ENCODE data around the gene P2RX4.
"Not testable (repeated sequence)": the region's sequence is repeated elsewhere in the genome, so short reads cannot be mapped to it uniquely, and the experiment has no call there.

The P2RX4 gene

GRCh38 chr12:121245951-121246350 is 36.0 kb downstream of the P2RX4 start:
- no peak for DNase-seq

GRCh38 chr12:121246893-121247557 is 37.1 kb downstream of the P2RX4 start:
- no peak for DNase-seq

DNA sequence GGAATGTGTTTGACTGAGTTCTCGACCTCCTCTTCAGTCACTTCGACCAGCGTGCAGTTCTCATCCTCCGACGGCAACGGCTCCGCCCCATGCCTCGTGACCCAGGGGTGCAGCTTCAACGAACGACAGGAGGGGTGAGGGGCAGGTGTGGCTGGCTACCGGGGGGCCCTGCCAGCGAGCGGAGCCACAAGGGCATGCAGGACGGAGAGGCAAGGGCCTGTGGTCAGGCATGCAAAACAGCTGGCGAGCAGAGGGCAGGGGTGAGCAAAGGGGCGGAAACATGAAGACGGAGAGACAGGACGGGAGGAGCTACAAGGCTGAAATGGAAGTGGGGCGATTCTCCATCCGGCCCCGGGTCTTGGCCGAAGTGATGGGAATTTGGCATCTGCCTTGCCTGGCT is 38.7 kb downstream of the P2RX4 start:
- DNase-seq: no peak

- no peak for DNase-seq
These were observed 40.4 kb downstream of the P2RX4 start for GRCh38 chr12:121250359-121250758.

- no peak for DNase-seq
These were observed 41.9 kb downstream of the P2RX4 start for GRCh38 chr12:121251838-121252237.

DNA sequence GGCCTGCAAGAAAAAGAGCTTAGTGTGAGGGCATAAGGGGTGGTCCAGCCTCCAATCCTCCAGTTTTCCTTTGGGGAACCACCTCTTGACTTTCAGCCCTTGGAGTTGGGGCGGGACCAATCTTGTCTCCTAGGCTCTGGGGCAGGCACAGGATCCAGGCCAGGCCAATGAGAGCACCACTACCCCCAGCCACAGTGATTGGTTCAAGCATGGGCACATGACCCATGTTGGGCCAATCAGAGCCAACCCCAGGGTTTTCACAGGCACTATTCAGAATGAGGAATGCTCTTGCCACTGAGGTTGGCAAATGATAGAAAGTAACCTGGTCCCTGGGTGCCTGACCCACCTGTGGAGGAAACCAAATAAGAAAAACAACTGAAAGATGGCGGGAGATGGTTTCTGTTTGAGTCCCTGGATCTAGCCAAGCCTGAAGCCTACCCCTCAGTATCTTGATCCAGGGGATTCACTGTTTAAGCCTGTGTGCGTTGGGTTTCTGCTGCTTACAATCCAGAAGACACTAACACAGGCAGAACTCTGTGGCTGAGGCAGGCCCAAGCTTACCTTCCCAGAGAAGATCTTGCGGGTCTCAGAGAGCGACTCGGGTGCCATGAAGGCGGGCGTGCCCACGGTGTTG is 42.9 kb downstream of the P2RX4 start:
- DNase-seq: no peak

DNA sequence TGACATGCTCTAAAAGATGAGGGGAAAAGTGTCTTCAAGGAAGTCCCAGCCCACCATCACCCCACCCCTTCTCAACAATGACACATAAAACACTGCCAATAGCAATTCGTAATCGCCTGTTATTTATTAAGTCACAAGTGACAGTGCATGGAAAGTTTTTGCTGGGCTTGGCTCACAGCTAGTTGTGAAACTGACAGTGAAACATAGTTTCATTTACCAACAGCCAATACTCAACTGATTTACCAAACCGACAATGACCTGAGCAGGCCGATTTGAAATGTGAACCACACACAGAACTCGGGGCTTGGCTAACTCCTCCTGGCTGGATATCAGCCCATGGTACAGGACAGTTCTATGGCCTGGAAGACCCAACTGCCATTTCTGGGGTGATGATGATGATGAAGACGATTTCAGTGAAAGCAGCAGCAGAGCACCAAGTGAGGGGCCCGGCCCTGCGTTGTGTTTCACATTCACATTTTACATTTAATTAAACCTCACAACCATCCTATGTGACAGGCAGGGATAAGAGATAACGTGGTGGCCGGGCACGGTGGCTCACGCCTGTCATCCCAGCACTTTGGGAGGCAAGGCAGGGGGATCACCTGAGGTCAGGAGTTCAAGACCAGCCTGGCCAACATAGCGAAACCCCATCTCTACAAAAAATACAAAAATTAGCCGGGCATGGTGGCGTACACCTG is 43.9 kb downstream of the P2RX4 start:
- DNase-seq: no peak

DNA sequence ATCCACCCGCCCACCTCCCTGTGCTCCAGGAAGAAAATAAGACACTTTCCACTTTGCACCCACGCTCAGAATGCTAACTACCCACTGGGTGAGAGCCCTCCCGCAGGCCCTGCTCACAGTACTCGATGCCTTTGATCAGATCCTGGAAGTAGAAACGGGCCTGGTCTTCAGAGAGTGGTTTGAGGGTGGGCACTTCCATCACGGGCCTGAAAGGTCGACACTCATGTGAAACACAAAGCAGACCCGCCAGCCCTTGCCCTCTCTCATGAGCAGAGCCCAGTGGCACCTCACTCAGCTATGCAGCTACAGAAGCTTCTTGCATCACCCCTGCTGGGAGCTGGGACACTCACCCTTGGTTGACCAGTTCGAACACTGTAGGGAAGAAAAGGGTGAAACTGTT is 45.5 kb downstream of the P2RX4 start:
- no peak for DNase-seq

GRCh38 chr12:121257704-121258449 is 47.9 kb downstream of the P2RX4 start:
- not testable (repeated sequence) for DNase-seq

DNA sequence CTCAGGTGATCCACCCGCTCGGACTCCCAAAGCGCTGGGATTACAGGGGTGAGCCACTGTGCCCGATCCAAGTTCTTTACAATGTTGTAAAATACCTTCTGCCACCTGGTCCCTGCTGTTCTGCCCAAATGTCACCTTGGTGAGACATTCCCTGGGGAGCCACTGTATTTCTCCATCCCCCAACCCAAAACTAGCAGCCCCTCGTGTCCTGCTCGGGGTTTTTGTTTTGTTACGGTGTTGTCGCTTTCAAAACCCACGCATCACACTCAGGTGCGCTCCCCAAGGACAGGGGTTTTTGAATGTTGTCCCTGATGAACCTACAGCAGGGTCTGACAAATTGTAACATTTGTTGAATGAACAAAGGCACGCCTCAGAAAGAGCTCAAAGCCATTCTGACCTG is 49.1 kb downstream of the P2RX4 start:
- no peak for DNase-seq

DNA sequence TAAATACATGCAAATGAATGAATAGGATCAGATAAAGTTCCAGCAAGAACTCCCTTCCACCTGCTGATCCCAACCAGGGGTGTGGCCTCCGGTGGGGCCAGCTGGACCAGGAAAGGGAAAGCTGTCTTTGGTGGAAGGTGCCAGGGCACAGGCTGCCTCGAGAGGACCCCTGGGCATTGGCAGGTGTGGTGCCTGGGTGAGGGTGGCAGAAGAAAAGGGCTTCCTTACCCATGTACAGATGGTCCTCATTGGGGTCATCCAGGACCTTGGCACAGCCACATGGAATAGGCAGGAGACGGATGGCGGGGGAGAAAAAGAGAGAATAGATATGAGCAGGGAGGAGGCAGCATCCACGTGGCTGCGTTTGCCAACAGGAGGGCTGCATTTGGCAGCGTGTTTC is 50.2 kb downstream of the P2RX4 start:
- DNase-seq: no peak

- DNase-seq: no peak
These were observed 51.5 kb downstream of the P2RX4 start for GRCh38 chr12:121261398-121261797.

DNA sequence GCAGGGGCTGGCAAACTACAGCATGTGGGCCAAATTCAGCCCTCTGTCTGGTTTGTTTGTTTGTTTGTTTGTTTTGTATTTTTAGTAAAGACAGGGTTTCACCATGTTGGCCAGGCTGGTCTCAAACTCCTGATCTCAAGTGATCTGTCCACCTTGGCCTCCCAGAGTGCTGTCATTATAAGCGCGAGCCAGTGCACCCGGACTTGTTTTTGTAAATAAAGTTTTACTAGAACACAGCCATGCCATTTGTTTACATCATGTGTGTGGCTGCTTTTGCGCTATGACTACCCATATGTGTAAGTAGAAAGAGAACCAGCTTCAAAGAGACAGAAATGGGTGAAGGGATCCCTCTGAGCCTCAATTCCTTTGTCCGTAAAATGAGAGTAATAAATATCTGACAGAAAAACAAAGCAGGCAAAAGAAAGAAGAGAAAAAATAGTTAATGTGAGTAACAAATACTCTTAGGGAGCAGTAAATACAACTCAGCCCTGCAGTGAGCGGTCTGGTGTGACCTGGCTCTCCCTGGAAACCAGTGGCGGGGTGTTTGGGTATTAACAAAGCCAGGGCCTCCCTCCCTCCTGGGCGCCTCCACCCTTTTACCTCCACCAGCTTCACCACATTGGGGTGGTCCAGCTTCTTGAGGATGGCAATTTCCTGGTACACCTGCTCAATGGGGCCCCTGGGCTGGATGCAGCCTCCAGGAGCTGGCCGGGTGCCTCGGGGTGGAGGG is 53.4 kb downstream of the P2RX4 start:
- DNase-seq: no peak

DNA sequence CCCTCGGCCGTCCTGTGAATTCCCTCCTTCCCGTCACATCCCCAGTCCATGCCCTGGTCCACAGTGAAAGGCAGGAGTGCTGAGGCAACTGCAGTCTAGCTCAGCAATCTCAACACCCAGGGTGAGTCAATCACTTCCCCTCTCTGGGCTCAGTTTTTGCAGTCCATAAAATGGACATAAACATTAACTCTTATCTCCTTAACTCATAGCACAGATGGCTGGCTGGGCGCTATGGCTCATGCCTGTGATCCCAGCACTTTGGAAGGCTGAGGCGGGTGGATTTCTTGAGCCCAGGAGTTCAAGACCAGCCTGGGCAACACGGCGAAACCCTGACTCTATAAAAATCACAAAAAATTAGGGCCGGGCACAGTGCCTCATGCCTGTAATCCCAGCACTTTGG is 54.2 kb downstream of the P2RX4 start:
- no peak for DNase-seq

- no peak for DNase-seq
These were observed 55.1 kb downstream of the P2RX4 start for GRCh38 chr12:121264951-121265515.

DNA sequence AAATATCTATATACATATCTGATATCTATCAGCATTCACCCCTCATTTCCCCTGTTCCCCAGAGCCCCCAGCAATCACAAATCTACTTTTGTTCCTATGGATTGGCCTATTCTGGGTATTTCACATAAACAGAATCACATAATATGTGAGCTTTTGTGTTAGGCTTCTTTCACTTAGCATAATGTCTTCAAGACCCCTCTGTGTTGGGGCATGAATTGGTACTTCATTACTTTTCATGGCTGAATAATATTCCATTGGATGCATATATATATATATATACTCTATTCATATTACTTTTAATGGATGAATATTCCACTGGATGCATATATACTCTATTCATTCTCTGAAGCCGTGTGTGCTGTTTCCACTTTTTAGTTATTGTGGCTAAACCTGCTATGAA is 57.9 kb downstream of the P2RX4 start:
- DNase-seq: no peak

- no peak for DNase-seq
These were observed 63.5 kb downstream of the P2RX4 start for GRCh38 chr12:121273364-121273896.

- DNase-seq: no peak
These were observed 64.3 kb downstream of the P2RX4 start for GRCh38 chr12:121274036-121274763.

DNA sequence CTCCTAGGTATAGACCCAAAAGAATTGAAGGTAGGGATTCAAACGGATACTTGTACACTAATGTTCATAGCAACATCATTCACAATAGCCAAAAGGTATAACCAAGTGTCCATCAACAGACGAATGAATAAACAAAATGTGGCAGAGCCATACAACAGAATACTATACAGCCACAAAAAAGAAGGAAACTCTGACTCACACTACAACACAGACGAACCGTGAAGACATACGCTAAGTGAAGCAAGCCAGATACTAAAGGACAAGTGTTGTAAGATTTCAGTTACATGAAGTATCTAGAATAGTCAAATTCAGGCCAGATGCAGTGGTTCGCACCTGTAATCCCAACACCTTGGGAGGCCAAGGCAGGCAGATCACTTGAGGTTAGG is 67.4 kb downstream of the P2RX4 start:
- DNase-seq: no peak

DNA sequence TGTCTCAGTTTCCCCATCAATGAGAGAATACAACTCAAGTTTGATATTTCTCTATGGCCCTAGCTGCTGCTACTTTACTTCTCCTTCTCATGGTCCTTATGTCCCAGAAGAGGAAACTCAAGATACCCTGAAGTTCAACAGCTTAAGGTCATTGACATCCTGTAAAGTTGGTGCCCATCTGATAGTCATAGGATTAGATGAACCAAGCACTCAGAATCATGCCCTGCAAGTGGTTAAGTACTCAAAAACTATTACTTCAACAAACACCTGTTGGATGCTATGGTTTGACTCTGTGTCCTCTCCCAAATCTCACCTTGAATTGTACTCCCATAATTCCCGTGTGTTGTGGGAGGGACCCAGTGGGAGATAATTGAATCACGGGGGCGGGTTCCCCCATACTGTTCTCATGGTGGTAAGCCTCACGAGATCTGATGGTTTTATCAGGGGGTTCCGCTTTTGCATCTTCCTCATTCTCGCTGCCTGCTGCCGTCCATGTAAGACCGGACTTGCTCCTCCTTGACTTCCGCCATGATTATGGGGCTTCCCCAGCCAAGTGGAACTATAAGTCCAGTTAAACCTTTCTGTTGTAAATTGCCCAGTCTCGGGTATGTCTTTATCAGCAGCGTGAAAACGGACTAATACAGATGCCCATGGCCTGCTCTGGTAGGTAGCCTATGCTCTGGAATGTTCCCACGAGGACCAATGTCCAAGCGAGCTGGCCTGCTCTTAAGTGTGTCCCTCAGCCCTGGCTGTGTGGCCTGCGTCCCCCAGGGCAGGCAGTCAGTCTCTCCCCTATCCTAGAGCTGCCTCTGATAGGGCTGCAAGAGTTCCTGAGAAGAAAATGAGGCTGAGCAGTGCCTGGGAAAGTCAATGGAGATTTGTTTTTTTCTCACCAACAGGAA is 68.5 kb downstream of the P2RX4 start:
- DNase-seq: no peak

- DNase-seq: no peak
These were observed 69.1 kb downstream of the P2RX4 start for GRCh38 chr12:121279071-121279375.

All from NCI-H1105 treated with DMSO at 0.1 percent for 48 hours (cell line).